Endothelial cell of umbilical vein (primary cell): Measurements from ENCODE around the gene CD72. TPM values are rescaled to one million over a fixed set of nuclear protein-coding genes. Genes with fewer than 3 reads are reported as not detected.

Source experiments
- BruUV-seq: library from RNA; stranded (reverse); fragments of 400-500 nt; replicated peaks from 2 replicates; lab custom pipeline; 2021; lab: Mats Ljungman, UMichigan
- CTCF ChIA-PET: fragments of 300-600, 350-600 bp; sonication (Branson Sonifier 250); formaldehyde crosslinking; loops from one replicate; lab custom pipeline; 2021; ENCODE audit warnings: antibody characterized with exemption, inconsistent platforms; lab: Charles Lee
- POLR2A ChIA-PET: fragments of 300-600, 350-600 bp; sonication (Branson Sonifier 250); formaldehyde crosslinking; loops from one replicate; lab custom pipeline; 2021; ENCODE audit warnings: antibody characterized with exemption, inconsistent platforms; lab: Charles Lee
- DNase-seq: peaks from one replicate; pipeline ENCODE4 v3.0.0-alpha.2; 2011; ENCODE audit warnings: low read depth, low spot score
- FAIRE-seq: peaks from 2 replicates; lab custom pipeline; 2011; peaks lifted over from hg19 to GRCh38; lab: Jason Lieb, UNC
- H2AFZ ChIP-seq: 2 replicates; pipeline ENCODE4 v1.6.0; 2012; ENCODE audit warnings: low read depth, low read length, control low read depth, inconsistent platforms
- H3K27ac ChIP-seq: 2 replicates; pipeline ENCODE4 v1.5.1; 2011; ENCODE audit warnings: low read depth, mild to moderate bottlenecking, control low read depth, low read length, moderate library complexity; ENCODE audit not compliant: insufficient read depth
- H3K27me3 ChIP-seq, 2 experiments: 2 replicates each; pipeline versions ENCODE4 v1.6.0 to v1.6.1; 2011; ENCODE audit warnings: low read length in 2 of 2, mixed read lengths in 1 of 2; ENCODE audit not compliant: control insufficient read depth in 2 of 2, insufficient read depth in 2 of 2
- H3K36me3 ChIP-seq, 2 experiments: 2 replicates in 1 of 2; 3 replicates in 1 of 2; pipeline ENCODE4 v1.5.1; 2011; ENCODE audit warnings: low read length in 2 of 2, mild to moderate bottlenecking in 1 of 2, moderate library complexity in 1 of 2; ENCODE audit not compliant: control insufficient read depth in 2 of 2, insufficient read depth in 2 of 2; ENCODE audit errors: extremely low read depth in 1 of 2
- H3K4me1 ChIP-seq: 3 replicates; pipeline ENCODE4 v1.5.1; 2011; ENCODE audit warnings: mild to moderate bottlenecking, low read length; ENCODE audit not compliant: control insufficient read depth, insufficient read depth; ENCODE audit errors: extremely low read depth
- H3K4me2 ChIP-seq: 2 replicates; pipeline ENCODE4 v1.6.1; 2011; ENCODE audit warnings: low read length, control low read depth, mixed read lengths; ENCODE audit not compliant: insufficient read depth
- H3K4me3 ChIP-seq, 3 experiments: fragments of 200-600 bp in 1 of 3; sonication (generic), shearing (Covaris generic) in 1 of 3; replicated peaks in 1 of 3; 2 replicates each; pipeline ENCODE4 v1.5.1; 2011 to 2016; ENCODE audit warnings: control low read depth in 3 of 3, low read length in 3 of 3, mild to moderate bottlenecking in 2 of 3, inconsistent platforms in 1 of 3, low read depth in 1 of 3, moderate library complexity in 1 of 3; ENCODE audit not compliant: insufficient read depth in 1 of 3
- H3K79me2 ChIP-seq: 2 replicates; pipeline ENCODE4 v1.6.0; 2012; ENCODE audit warnings: low read length, inconsistent platforms; ENCODE audit not compliant: control insufficient read depth, insufficient read depth
- H3K9ac ChIP-seq: replicated peaks from 2 replicates; pipeline ENCODE3; 2011; ENCODE audit warnings: low read length, control low read depth; ENCODE audit not compliant: insufficient read depth; ENCODE audit errors: extremely low read depth
- H3K9me1 ChIP-seq: replicated peaks from 3 replicates; pipeline ENCODE4 v1.6.0; 2011; ENCODE audit warnings: mild to moderate bottlenecking, low read length; ENCODE audit not compliant: control insufficient read depth, insufficient read depth; ENCODE audit errors: extremely low read depth
- H3K9me3 ChIP-seq: replicated peaks from 2 replicates; pipeline ENCODE4 v1.5.1; 2012; ENCODE audit warnings: low read length, inconsistent platforms; ENCODE audit not compliant: control insufficient read depth, insufficient read depth
- H4K20me1 ChIP-seq: replicated peaks from 2 replicates; pipeline ENCODE3; 2011; ENCODE audit warnings: mild to moderate bottlenecking, low read length; ENCODE audit not compliant: control insufficient read depth, insufficient read depth; ENCODE audit errors: extremely low read depth
- FOS ChIP-seq: IDR thresholded peaks from 2 replicates; pipeline ENCODE4 v1.6.1; 2011; ENCODE audit warnings: mild to moderate bottlenecking, low read length, moderate library complexity, borderline replicate concordance; ENCODE audit not compliant: insufficient read depth
- GATA2 ChIP-seq: IDR thresholded peaks from 2 replicates; pipeline ENCODE4 v1.7.0; 2011; ENCODE audit warnings: low read depth, mild to moderate bottlenecking, moderate library complexity, mixed read lengths, low read length; ENCODE audit not compliant: insufficient read length, insufficient read depth
- JUN ChIP-seq: IDR thresholded peaks from 2 replicates; pipeline ENCODE4 v1.6.1; 2011; ENCODE audit warnings: borderline replicate concordance, low read depth; ENCODE audit not compliant: insufficient read length, insufficient read depth
- POLR2A ChIP-seq: IDR thresholded peaks from 2 replicates; pipeline ENCODE4 v1.6.1; 2012; ENCODE audit warnings: low read depth, mild to moderate bottlenecking, control low read depth, low read length
- POLR2AphosphoS5 ChIP-seq: IDR thresholded peaks from 2 replicates; pipeline ENCODE4 v1.6.1; 2012; ENCODE audit warnings: low read depth, mild to moderate bottlenecking, control low read depth, low read length, moderate library complexity; ENCODE audit not compliant: insufficient read depth
- dilution Hi-C: fragments of 300-500 bp; cut with MboI; formaldehyde crosslinking; loops from one replicate; pipeline ENCODE4 v1.15.0; 2019; ENCODE audit warnings: low sequenced_read_pairs; ENCODE audit not compliant: extremely low pct_ligation_motif_present
- intact Hi-C: fragments of 100-400 bp; cut with micrococcal nuclease; formaldehyde crosslinking; loops from one replicate; pipeline ENCODE4 v1.10.0; 2022
- polyA plus RNA-seq, 4 experiments: library from polyadenylated mRNA; depleted of rRNA in 3 of 4; stranded (reverse) in 3 of 4; unstranded in 1 of 4; fragments of >200 nt; gene quantifications; 2 replicates each; pipeline versions ENCODE4 v1.2.1 to v1.2.3, GENCODE V29; 2011 to 2012; ENCODE audit warnings: missing spikeins in 1 of 4
- total RNA-seq: library from RNA; stranded (reverse); gene quantifications from 2 replicates; pipeline ENCODE4 v1.2.3, GENCODE V29; 2021
- TF ChIP-seq, protein P1 (sequence below), 2 donors: IDR thresholded peaks; 1 replicate in 1 of 2; 2 replicates in 1 of 2; pipeline ENCODE4 v1.5.1; 2011; ENCODE audit warnings: low read length in 2 of 2, mild to moderate bottlenecking in 2 of 2, moderate library complexity in 2 of 2, control low read depth in 1 of 2, inconsistent platforms in 1 of 2, low read depth in 1 of 2; ENCODE audit not compliant: insufficient read depth in 1 of 2; ENCODE audit errors: extremely low read depth in 1 of 2
- TF ChIP-seq, protein P2 (sequence below): IDR thresholded peaks from 2 replicates; pipeline ENCODE4 v1.6.1; 2011; ENCODE audit not compliant: insufficient read depth, insufficient read length

Gene CD72
- total and polyA plus RNA-seq, 2 donors (not counting 3 experiments of a cell fraction or from before 2014, with no cell fraction given), result 0.39 TPM; not detected in 1

DNA sequence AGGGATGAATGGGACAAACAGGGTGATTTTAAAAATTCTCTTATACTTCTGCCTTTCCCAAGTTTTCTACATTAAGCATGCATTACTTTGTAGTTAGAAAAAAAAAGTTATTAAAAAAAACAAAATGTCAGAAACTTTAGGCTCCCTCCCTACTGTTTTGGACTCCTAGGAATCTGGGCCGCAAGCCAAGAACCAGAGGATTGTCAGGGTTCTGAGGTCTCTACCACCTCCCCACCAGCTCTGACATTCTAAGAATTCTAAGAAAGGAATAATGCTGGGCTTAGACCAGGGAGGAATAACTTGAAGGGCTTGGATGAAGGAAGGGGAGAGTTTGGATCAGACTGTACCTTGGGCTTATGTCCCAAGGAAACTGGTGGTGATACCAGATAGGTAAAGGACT, 47.8 kb upstream of the CD72 start:
- FAIRE-seq (no peak), DNase-seq (no peak)
- intact Hi-C loops, result no loop called here
- dilution Hi-C loops, result no loop called here
- Histone ChIP-seq H3K36me3 (peaks cover 0 to under 1% of the 10 kb centered on the region in 2 experiments), H3K27ac (no peak overlapping the region), H3K79me2 (no peaks in the 10 kb centered on the region), H3K4me2 (no peak overlapping the region), H3K4me3 (no peak overlapping the region), H3K9me1 (no peaks in the 10 kb centered on the region), H4K20me1 (no peaks in the 10 kb centered on the region), H2AFZ (no peak overlapping the region), H3K27me3 (no peaks in the 10 kb centered on the region), H3K9me3 (no peaks in the 10 kb centered on the region), H3K4me1 (peaks cover 18% of the 10 kb centered on the region), H3K9ac (no peak overlapping the region)
- TF ChIP-seq, protein P1, sequence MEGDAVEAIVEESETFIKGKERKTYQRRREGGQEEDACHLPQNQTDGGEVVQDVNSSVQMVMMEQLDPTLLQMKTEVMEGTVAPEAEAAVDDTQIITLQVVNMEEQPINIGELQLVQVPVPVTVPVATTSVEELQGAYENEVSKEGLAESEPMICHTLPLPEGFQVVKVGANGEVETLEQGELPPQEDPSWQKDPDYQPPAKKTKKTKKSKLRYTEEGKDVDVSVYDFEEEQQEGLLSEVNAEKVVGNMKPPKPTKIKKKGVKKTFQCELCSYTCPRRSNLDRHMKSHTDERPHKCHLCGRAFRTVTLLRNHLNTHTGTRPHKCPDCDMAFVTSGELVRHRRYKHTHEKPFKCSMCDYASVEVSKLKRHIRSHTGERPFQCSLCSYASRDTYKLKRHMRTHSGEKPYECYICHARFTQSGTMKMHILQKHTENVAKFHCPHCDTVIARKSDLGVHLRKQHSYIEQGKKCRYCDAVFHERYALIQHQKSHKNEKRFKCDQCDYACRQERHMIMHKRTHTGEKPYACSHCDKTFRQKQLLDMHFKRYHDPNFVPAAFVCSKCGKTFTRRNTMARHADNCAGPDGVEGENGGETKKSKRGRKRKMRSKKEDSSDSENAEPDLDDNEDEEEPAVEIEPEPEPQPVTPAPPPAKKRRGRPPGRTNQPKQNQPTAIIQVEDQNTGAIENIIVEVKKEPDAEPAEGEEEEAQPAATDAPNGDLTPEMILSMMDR (IDR thresholded peaks at IDR 0.05; ENCODE audit: extremely low read depth in 1 of 2, insufficient read depth in 1 of 2, low read depth in 1 of 2, low read length in 2 of 2), result no peak
- POLR2A ChIA-PET, result interaction anchor here (1.5 kb wide), 1 partner anchor 25 kb away, joined by 5 read pairs; no protein-coding TSS in a partner anchor
- CTCF ChIA-PET, result interaction anchor here (1.2 to 10.0 kb wide), 4 partner anchors 9 to 62 kb away, joined by 3 to 227 read pairs (median 9); partner anchors contain the start of gene TPM2
- BruUV-seq, result no TSS peak

DNA sequence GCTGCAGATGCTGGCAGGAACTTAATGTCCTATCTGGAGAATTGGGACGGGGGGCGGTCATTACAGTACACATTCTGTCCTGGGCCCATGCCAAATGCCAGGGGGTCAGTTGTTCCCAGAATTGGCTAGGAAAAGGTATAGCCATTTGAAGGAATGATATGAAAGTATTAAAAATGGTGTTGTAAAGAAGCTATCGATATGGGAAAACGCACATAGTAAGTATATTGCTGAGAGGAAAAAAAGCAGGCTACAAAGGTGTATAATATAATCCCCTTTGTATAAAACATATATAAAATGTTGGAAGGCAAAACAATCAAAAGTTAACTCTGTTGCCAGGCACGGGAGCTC, 47.2 kb upstream of the CD72 start:
- Histone ChIP-seq H3K4me1 (peaks cover 18% of the 10 kb centered on the region), H4K20me1 (no peaks in the 10 kb centered on the region), H3K4me3 (peak overlapping the region; percentile 31 to 67 (median 43)), H3K27me3 (no peaks in the 10 kb centered on the region), H3K9me1 (no peaks in the 10 kb centered on the region), H3K79me2 (no peaks in the 10 kb centered on the region), H3K9me3 (no peaks in the 10 kb centered on the region), H2AFZ (peak overlapping the region; percentile 86), H3K9ac (peak overlapping the region; percentile 24), H3K4me2 (peak overlapping the region; percentile 84), H3K27ac (no peak overlapping the region), H3K36me3 (peaks cover 0 to 5% of the 10 kb centered on the region in 2 experiments)
- BruUV-seq, result no TSS peak
- TF ChIP-seq GATA2 (no peak), POLR2AphosphoS5 (no peak), FOS (no peak), POLR2A (no peak), JUN (no peak)
- TF ChIP-seq, protein P1 (IDR thresholded peaks at IDR 0.05; ENCODE audit: extremely low read depth in 1 of 2, insufficient read depth in 1 of 2, low read depth in 1 of 2, low read length in 2 of 2), result no peak
- TF ChIP-seq, protein P2, sequence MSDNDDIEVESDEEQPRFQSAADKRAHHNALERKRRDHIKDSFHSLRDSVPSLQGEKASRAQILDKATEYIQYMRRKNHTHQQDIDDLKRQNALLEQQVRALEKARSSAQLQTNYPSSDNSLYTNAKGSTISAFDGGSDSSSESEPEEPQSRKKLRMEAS, result no peak
- ChIA-PET POLR2A (interaction anchor here (1.5 kb wide), 1 partner anchor 25 kb away, joined by 5 read pairs; no protein-coding TSS in a partner anchor), CTCF (interaction anchor here (1.2 to 10.0 kb wide), 5 partner anchors 10 to 63 kb away, joined by 3 to 227 read pairs (median 7); partner anchors contain the start of gene TPM2)
- intact Hi-C loops (no loop called here), dilution Hi-C loops (no loop called here)
- FAIRE-seq (no peak), DNase-seq (no peak)
